Effector memory CD8-positive, alpha-beta T cell (primary cell): ENCODE results near the gene ZCCHC14.

Experiments
- ATAC-seq: fragments of 150-1000 bp; cut with Tn5 transposase; replicated peaks from 2 replicates; pipeline ENCODE4 v1.10.0; 2021; ENCODE audit warnings: mild to moderate bottlenecking, moderate library complexity
- DNase-seq, 3 experiments: peaks; one replicate each; pipeline ENCODE4 v3.0.0; 2021
- H3K27ac Mint-ChIP-seq, 2 donors: one replicate each; pipeline ENCODE4 v1.8.0; 2022; ENCODE audit warnings: mild to moderate bottlenecking in 2 of 2, mixed read lengths in 2 of 2, moderate library complexity in 2 of 2
- H3K27me3 Mint-ChIP-seq, 2 donors: one replicate each; pipeline ENCODE4 v1.8.0; 2022; ENCODE audit warnings: mixed read lengths in 2 of 2
- H3K36me3 Mint-ChIP-seq: one replicate; pipeline ENCODE4 v1.8.0; 2022; ENCODE audit warnings: mild to moderate bottlenecking, moderate library complexity, mixed read lengths; ENCODE audit not compliant: insufficient read depth
- H3K4me1 Mint-ChIP-seq, 2 donors: one replicate each; pipeline ENCODE4 v1.8.0; 2022; ENCODE audit warnings: low read depth in 2 of 2, mixed read lengths in 2 of 2
- H3K4me3 Mint-ChIP-seq, 2 donors: one replicate each; pipeline ENCODE4 v1.8.0; 2022; ENCODE audit warnings: mild to moderate bottlenecking in 2 of 2, mixed read lengths in 2 of 2, moderate library complexity in 2 of 2
- H3K9me3 Mint-ChIP-seq, 2 donors: one replicate each; pipeline ENCODE4 v1.8.0; 2022; ENCODE audit warnings: mixed read lengths in 2 of 2

Gene ZCCHC14

DNA sequence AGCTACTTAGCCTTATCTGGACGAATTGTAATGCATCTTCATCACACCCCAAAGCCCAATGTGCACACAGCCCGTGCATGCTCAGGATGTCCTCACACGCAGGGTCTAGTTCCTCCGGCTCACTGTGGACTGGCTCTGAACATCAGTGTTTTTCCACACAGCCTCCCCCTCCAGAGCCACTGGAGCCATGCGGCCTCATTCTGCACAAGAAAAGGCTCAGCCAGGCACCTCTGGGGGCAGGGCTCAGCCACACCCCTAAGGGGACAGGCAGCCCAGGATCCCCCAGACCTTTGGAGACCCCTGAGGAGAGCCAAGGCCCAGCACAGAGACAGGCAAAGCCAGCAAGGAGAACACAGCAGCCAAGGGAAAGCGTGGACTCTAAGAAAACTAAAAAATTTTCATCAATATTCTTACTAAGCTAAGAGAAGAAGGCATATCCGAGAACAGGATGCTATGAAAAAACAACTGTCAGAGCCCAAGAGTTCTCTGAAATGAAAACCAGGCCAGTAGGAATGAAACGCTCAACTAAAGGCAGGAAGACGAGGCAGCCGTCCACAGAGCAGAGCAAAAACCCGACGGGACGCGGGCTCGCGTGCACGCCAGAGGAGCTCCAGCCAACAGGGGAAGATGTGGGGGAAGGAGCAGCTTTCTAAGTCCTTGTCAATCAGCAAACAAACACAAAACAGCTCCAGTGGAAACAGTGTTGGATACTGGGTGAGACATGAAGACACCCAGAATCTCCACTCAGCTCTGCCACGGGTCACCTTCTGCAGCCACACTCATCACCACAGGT lies 66.2 kb downstream of the ZCCHC14 start:
- no peaks in the 10 kb centered on the region for H3K9me3 Mint-ChIP-seq
- H3K4me3 Mint-ChIP-seq, result no peak overlapping the region
- DNase-seq, result no peak
- no peak for ATAC-seq
- peak overlapping the region in 1 of 2 donors; percentile 23 for H3K27ac Mint-ChIP-seq
- no peaks in the 10 kb centered on the region for H3K27me3 Mint-ChIP-seq
- H3K4me1 Mint-ChIP-seq, result peaks cover 0 to 12% of the 10 kb centered on the region in 2 donors
- peaks cover 17% of the 10 kb centered on the region for H3K36me3 Mint-ChIP-seq

DNA sequence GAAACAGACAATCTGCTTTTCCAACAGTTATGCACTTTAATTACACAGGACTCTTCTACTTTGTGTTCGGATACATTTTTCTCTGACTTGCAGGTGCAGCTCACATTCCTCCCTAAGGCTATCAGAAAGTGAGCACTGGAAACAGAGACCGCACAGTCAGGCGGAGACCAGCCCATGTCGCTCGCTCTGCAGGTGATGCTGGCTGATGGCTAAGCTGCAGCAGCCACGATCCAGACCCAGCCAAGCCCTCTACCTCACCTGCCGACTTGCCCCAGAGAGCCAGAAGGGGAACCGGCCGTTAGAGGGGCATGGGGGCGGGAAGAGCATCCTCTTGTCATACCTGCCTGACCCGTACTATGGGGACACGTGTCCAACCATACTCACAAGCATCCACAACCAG lies 66.9 kb downstream of the ZCCHC14 start:
- no peak for DNase-seq
- peaks cover 0 to 12% of the 10 kb centered on the region in 2 donors for H3K4me1 Mint-ChIP-seq
- no peak for ATAC-seq
- H3K9me3 Mint-ChIP-seq, result no peaks in the 10 kb centered on the region
- H3K36me3 Mint-ChIP-seq, result peaks cover 17% of the 10 kb centered on the region
- H3K27me3 Mint-ChIP-seq, result no peaks in the 10 kb centered on the region
- H3K4me3 Mint-ChIP-seq, result no peak overlapping the region
- peak overlapping the region in 1 of 2 donors; percentile 23 for H3K27ac Mint-ChIP-seq

DNA sequence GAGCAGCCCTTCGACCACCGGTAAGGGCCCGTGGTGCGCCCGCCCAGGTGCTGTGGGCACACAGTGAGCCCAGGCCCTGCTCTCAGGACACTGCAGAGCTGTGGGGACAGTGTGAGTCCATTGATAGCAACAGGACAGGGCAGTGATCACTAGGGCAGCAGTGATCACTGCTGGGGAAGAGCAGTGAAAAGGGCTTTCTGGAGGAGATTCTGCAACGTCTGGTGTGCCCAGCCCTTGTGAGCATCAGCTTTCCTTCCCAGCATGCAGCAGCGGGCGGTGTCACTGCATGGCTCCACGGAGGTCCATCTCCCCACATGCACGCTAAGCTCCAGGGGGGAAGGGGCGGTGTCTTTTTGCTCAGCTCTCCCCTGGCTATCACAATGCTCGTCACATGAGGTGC lies 68.6 kb downstream of the ZCCHC14 start:
- no peaks in the 10 kb centered on the region for H3K27me3 Mint-ChIP-seq
- H3K27ac Mint-ChIP-seq, result no peak overlapping the region
- DNase-seq (no peak), ATAC-seq (no peak)
- no peaks in the 10 kb centered on the region for H3K9me3 Mint-ChIP-seq
- peaks cover 22% of the 10 kb centered on the region for H3K36me3 Mint-ChIP-seq
- peaks cover 0 to 11% of the 10 kb centered on the region in 2 donors for H3K4me1 Mint-ChIP-seq
- no peak overlapping the region for H3K4me3 Mint-ChIP-seq

DNA sequence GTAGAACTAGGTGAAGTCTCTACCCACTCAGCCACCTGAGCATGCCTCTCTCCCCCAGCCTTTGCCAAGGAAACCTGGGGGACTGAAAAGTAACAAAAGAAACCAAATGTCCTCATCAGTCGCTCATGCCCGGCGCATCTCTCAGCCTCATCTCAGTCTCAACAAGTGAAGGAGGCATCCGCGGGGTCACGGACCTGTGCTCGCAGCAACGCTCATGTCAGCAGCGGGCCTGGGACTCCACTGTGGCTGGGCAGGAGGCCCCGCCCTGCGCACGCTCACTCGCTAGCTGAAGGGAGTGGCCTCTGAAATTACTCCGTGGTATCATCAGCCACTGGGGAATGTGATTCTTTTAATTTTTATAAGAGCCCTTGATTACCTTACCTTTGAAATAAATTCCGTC lies 69.4 kb downstream of the ZCCHC14 start:
- Mint-ChIP-seq H3K4me1 (peaks cover 0 to 9% of the 10 kb centered on the region in 2 donors), H3K36me3 (peaks cover 27% of the 10 kb centered on the region), H3K27ac (no peak overlapping the region), H3K27me3 (no peaks in the 10 kb centered on the region), H3K4me3 (no peak overlapping the region), H3K9me3 (no peaks in the 10 kb centered on the region)
- ATAC-seq (no peak), DNase-seq (no peak)

DNA sequence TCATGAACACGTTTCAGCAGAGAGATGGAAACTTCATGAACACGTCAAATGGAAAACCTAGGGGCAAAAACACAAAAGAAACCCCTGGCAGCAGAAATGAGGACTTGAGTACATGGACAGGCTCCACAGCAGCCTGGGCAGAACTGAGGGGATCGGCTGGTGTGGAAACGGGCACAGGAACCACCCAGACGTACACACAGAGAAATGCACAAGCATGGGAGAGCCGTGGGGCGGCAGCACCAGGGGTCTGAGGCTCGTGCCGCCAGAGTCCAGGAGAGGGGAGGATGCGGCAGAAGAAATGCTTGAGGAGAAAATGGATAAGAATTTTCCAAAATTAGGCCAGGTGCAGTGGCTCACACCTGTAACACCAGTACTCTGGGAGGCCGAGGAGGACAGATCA lies 70.7 kb downstream of the ZCCHC14 start:
- no peak overlapping the region for H3K4me3 Mint-ChIP-seq
- no peaks in the 10 kb centered on the region for H3K27me3 Mint-ChIP-seq
- no peak for DNase-seq
- peaks cover 0 to 9% of the 10 kb centered on the region in 2 donors for H3K4me1 Mint-ChIP-seq
- peak overlapping the region in 1 of 2 donors; percentile 39 for H3K27ac Mint-ChIP-seq
- peaks cover 24% of the 10 kb centered on the region for H3K36me3 Mint-ChIP-seq
- no peak for ATAC-seq
- H3K9me3 Mint-ChIP-seq, result no peaks in the 10 kb centered on the region

DNA sequence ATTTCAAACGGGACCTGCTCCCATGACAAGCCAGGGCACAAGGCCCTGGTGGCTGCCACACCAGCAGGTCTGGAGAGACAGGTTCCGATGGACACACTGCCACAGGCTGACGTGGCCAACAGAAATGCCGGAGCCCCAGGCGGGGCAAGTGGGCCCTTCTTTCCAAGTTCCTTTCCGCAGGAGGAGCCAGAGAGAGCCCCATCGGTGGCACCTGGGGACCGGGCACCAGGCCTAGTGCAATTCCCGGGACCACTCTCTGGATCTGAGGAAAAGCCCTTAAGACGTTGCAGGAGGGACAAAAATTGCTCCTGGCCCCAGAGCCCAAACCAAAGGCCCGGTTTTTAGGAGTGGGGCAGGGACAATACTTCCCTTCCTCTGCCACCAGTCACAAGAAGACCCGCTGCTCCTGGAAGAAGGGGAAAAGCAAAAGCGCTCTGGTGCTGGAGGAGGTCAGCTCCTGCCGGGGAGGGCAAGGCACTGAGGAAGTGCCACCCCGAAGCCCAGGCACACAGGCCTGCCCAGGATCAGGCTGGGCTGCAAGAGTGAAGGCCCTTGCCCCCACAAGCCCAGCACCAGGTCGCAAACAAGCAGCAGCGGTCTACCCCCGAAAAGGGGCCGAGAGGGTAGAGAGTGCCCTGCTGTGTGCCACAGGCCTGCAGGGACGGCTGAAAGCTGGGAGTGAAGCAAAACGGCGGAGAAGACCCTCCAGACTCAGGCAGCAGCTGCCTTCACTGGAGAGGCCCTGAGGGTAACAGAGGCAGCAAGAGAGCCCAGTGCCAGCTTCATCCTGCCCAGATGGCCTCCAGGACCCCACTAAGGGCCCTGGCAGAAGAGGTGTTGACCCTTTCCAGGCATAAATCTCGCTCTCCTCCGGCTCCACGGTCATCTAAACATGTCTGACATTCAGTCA lies 71.6 kb downstream of the ZCCHC14 start:
- no peaks in the 10 kb centered on the region for H3K27me3 Mint-ChIP-seq
- peaks cover 0 to 9% of the 10 kb centered on the region in 2 donors for H3K4me1 Mint-ChIP-seq
- H3K9me3 Mint-ChIP-seq, result no peaks in the 10 kb centered on the region
- H3K36me3 Mint-ChIP-seq, result peaks cover 27% of the 10 kb centered on the region
- DNase-seq (no peak), ATAC-seq (no peak)
- H3K4me3 Mint-ChIP-seq, result no peak overlapping the region
- peak overlapping the region in 1 of 2 donors; percentile 75 for H3K27ac Mint-ChIP-seq

DNA sequence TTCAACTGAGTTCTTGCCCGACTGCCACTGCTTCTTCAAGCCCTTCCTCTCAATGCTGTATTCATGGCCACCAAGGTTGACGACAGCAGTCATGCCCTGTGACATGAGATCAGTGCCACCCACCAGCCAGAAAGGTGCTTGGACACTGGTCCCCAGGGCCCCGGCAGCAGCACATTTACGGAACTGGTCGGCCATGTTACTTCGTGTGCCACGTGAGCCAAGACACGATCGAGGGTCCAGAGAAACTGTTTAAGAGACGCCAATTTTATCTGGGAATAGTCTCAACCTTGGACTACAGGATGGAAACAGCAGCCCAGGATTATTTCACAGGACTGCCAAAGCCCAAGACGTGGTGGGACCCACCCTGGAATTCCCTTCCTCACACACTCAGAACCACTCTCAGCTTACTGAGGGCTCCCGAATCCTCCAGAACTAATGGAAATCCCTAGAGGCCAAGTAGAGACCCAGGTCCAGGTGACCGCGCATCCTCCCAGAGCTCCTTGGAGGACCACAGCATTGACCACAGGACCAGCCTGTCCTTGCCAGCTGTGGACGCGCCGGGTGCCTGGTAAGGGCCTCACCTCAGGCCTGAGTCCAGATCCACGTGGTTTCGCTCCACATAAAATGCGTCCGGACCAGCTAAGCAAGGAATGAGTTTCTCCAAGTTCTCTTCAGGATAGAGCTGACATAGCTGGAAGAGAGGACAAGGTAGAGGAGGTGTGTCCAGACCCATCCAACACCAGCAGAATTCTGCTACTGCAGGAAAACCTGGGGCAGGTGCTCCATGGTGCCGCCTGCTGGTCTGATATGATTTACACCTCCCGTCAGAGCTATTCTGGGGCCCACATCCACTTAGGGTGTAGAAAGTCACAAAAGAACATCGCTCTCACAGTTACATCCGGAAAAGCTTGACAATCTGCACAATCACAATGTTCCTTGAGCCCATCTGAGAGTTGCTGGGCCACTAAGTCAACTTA lies 72.5 kb downstream of the ZCCHC14 start:
- H3K27ac Mint-ChIP-seq, result no peak overlapping the region
- peaks cover 33% of the 10 kb centered on the region for H3K36me3 Mint-ChIP-seq
- no peak for DNase-seq
- H3K4me1 Mint-ChIP-seq, result peaks cover 0 to 6% of the 10 kb centered on the region in 2 donors
- no peaks in the 10 kb centered on the region for H3K9me3 Mint-ChIP-seq
- no peaks in the 10 kb centered on the region for H3K27me3 Mint-ChIP-seq
- ATAC-seq, result no peak
- H3K4me3 Mint-ChIP-seq, result no peak overlapping the region

DNA sequence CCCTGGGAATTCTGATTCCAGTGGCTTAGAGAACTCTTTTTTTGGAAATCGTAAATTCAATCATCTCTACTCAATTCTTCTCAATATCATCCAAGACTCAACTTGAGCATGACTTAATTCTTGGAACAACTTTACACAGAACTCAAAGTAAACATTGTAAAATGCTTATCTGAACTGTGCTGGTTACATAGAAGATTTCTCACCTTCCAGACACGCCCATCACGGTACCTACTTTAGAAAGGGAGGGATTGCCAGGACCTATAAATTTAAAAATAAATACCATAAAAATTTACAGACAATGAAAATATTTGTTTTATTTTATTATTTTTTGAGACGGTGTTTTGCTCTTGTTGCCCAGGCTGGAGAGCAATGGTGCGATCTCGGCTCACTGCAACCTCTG lies 74.2 kb downstream of the ZCCHC14 start:
- no peak for DNase-seq
- H3K4me3 Mint-ChIP-seq, result no peak overlapping the region
- H3K36me3 Mint-ChIP-seq, result peaks cover 29% of the 10 kb centered on the region
- ATAC-seq, result no peak
- peaks cover 0 to 2% of the 10 kb centered on the region in 2 donors for H3K4me1 Mint-ChIP-seq
- no peaks in the 10 kb centered on the region for H3K9me3 Mint-ChIP-seq
- no peaks in the 10 kb centered on the region for H3K27me3 Mint-ChIP-seq
- H3K27ac Mint-ChIP-seq, result no peak overlapping the region

DNA sequence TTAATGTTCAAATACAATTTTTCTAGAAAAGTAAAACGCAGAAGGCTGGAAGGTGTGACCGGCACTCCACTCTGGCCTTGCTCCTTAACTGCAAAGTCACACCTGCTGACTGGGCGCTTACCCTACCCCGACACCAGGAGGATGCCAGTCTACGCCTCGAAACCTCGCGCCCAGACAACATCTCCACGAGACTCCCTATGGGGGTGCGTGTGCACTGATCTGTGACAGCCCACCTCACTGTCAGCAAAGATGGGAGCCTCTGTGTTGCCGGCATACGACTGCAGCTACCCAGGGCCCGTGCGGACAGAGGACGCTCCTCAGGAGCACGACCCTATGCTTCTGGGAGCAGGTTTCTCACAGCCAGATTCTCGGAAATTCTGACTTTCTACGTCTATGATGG lies 74.6 kb downstream of the ZCCHC14 start:
- no peaks in the 10 kb centered on the region for H3K9me3 Mint-ChIP-seq
- no peak for ATAC-seq
- H3K27me3 Mint-ChIP-seq, result no peaks in the 10 kb centered on the region
- no peak overlapping the region for H3K4me3 Mint-ChIP-seq
- peaks cover 0 to 2% of the 10 kb centered on the region in 2 donors for H3K4me1 Mint-ChIP-seq
- no peak overlapping the region for H3K27ac Mint-ChIP-seq
- DNase-seq, result no peak
- peaks cover 26% of the 10 kb centered on the region for H3K36me3 Mint-ChIP-seq

DNA sequence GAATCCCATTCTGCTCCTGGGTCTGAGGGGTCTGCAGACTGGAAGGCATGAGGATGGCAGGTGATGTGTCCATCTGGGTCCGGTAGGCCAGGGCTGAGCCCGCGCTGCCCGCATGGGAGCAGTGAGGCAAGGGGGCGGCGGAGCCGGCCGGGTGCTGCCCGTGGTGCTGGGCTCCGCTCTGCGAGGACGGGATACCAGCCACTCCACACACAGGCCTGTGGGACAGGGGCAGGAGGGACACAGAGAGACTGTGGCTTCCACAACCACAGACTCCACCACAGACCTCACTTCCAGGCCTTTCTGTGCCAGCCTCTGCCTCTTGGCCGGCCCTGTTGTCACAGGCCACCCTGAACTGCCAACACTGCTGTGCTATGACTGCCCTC lies 75.3 kb downstream of the ZCCHC14 start:
- Mint-ChIP-seq H3K4me1 (peaks cover 0 to 2% of the 10 kb centered on the region in 2 donors), H3K36me3 (peaks cover 33% of the 10 kb centered on the region)
- no peak for ATAC-seq

DNA sequence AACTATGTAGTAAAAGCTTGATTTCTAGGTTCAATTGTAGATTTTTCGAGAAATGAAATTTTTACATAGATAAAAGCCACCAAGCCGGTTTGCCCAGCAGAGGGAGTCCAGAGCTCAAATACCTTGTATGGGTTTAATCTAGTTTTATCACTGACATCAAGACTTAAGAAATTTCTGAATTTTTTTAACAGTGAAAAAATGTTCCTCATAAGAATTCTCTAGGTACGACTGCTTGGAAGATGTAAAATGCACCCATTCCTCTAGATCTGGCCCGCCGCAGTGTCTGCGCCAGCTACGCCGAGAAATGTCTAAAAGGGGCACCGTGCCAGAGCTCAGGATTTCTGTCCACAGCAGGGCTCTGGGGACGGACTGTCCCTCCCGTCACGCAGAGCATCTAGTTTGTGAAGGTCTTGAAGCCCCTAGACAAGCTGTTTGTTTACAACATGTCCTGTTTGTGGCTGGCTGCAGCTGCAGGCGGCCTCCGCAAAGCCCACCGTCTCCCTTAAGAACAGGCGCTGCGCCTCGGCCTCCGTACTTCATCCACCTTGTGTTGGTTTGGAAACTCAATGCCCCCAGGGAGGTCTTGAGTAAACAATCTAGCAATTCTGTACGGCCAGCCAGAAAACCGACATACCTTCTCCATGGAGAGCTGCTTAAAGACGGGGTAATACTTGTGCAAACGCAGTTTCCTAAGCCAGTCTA lies 75.8 kb downstream of the ZCCHC14 start:
- peak in 1 of 3 experiments; percentile 8 for DNase-seq
- peaks cover 31% of the 10 kb centered on the region for H3K36me3 Mint-ChIP-seq
- H3K4me1 Mint-ChIP-seq, result peaks cover 0 to 1% of the 10 kb centered on the region in 2 donors
- no peaks in the 10 kb centered on the region for H3K27me3 Mint-ChIP-seq
- no peak overlapping the region for H3K4me3 Mint-ChIP-seq
- no peaks in the 10 kb centered on the region for H3K9me3 Mint-ChIP-seq
- no peak overlapping the region for H3K27ac Mint-ChIP-seq
- no peak for ATAC-seq

More for the DNA sequence above, 75.3 kb downstream of the ZCCHC14 start:
- Mint-ChIP-seq H3K9me3 (no peaks in the 10 kb centered on the region), H3K27ac (no peak overlapping the region), H3K4me3 (no peak overlapping the region), H3K27me3 (no peaks in the 10 kb centered on the region)
- no peak for DNase-seq

DNA sequence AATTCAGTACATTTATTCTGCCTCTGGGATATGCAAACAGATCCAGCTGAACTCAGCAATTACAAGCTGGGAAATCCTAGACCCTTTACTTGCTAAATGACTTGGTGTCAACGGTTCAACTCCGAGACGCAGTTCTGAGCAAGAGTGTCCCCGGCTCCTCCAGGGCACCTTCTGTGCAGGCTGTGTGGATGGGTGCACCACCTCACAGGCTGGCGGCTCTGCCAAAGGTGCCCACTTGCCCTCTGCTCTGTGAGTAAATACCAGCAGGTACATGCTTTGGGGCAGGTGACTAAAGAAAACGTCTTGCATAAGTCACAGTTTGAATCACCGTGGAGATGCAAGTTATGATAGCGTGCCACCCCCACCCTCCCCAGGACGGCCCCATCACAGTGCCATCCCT lies 77.4 kb downstream of the ZCCHC14 start:
- H3K9me3 Mint-ChIP-seq, result no peaks in the 10 kb centered on the region
- no peak for DNase-seq
- H3K27me3 Mint-ChIP-seq, result no peaks in the 10 kb centered on the region
- H3K4me1 Mint-ChIP-seq, result peaks cover 0 to 2% of the 10 kb centered on the region in 2 donors
- no peak overlapping the region for H3K27ac Mint-ChIP-seq
- ATAC-seq, result no peak
- no peak overlapping the region for H3K4me3 Mint-ChIP-seq
- H3K36me3 Mint-ChIP-seq, result peaks cover 41% of the 10 kb centered on the region
